ENCODE measurements around the gene ASGR1. TPM values are rescaled to one million over a fixed set of nuclear protein-coding genes. Genes with fewer than 3 reads are reported as not detected.

Gene ASGR1
- total RNA-seq, 1 experiment from 2014 or later: 0.95 TPM

DNA sequence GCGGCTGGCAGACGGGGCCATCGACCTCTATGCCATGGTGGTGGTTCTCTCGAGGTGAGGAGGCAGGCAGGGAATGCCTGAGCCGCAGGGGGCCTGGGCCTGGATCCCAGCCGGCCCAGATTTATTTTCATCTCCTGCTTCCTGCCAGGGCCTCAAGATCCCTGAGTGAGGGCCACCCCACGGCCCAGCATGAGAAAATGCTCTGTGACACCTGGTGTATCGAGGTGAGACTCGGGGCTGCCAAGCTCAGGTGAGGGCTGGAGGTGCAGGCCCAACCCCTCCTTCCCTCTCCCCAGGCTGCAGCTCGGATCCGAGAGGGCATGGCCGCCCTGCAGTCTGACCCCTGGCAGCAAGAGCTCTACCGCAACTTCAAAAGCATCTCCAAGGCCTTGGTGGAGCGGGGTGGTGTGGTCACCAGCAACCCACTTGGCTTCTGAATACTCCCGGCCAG lies 45.5 kb upstream of the ASGR1 start:
- Histone ChIP-seq H4K20me1 (ENCODE audit: low read length) (peaks cover 14% of the 10 kb centered on the region; the same call in 1 of the 2 replicates), H3K4me1 (ENCODE audit: insufficient read depth, low read length) (peaks cover 11% of the 10 kb centered on the region; the same call in 1 of the 2 replicates), H3K9me3 (ENCODE audit: low read length) (no peaks in the 10 kb centered on the region), H3F3A (ENCODE audit: low read length, unreplicated experiment) (no peaks in the 10 kb centered on the region), H3K27me3 (ENCODE audit: low read length) (no peaks in the 10 kb centered on the region), H2AFZ (ENCODE audit: low read length) (no peak overlapping the region), H3K9ac (ENCODE audit: low read length) (no peak overlapping the region), H3K9me2 (replicated peaks; ENCODE audit: low read length) (no peaks in the 10 kb centered on the region), H3K4me2 (ENCODE audit: low read length) (no peak overlapping the region), H3K79me2 (ENCODE audit: low read length) (peaks cover 25% of the 10 kb centered on the region), H3K36me3 (ENCODE audit: low read depth, low read length) (peaks cover 26% of the 10 kb centered on the region), H3K27ac (ENCODE audit: low read length) (no peak overlapping the region), H3K4me3 (ENCODE audit: low read length) (no peak overlapping the region)
- ChIA-PET CTCF (no interaction called here), POLR2A (ENCODE audit: unreplicated experiment) (no interaction called here)
- TF ChIP-seq EZH2phosphoT487 (IDR thresholded peaks at IDR 0.05; ENCODE audit: borderline replicate concordance, low read length): no peak
- TF ChIP-seq EZH2 (IDR thresholded peaks at IDR 0.05; ENCODE audit: low read length, unreplicated experiment): no peak
- TF ChIP-seq, protein P1, sequence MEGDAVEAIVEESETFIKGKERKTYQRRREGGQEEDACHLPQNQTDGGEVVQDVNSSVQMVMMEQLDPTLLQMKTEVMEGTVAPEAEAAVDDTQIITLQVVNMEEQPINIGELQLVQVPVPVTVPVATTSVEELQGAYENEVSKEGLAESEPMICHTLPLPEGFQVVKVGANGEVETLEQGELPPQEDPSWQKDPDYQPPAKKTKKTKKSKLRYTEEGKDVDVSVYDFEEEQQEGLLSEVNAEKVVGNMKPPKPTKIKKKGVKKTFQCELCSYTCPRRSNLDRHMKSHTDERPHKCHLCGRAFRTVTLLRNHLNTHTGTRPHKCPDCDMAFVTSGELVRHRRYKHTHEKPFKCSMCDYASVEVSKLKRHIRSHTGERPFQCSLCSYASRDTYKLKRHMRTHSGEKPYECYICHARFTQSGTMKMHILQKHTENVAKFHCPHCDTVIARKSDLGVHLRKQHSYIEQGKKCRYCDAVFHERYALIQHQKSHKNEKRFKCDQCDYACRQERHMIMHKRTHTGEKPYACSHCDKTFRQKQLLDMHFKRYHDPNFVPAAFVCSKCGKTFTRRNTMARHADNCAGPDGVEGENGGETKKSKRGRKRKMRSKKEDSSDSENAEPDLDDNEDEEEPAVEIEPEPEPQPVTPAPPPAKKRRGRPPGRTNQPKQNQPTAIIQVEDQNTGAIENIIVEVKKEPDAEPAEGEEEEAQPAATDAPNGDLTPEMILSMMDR (conservative IDR thresholded peaks at IDR 0.05; ENCODE audit: low read depth, low read length): no peak
- ATAC-seq (no peak), DNase-seq (no peak)
- intact Hi-C loops (cut with micrococcal nuclease): no loop called here
- BruUV-seq (replicated peaks): no TSS peak

DNA sequence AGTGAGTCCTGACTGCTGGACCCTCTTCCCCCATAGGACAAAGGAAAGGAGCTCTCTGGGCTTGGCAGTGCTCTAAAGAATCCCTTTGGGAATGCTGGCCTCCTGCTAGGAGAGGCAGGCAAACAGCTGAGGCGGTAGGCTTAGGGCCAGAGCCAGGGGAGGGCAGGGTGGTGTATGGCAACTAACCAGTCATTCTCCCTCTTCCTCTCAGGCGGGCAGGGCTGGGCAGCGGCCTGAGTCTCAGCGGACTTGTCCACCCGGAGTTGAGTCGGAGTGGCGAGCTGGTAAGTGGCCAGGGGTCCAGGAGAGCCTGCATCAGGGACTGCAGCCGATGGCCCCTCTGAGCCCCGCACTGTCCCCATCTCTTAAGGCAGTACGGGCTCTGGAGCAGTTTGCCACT lies 44.9 kb upstream of the ASGR1 start:
- H2AFZ ChIP-seq (ENCODE audit: low read length): no peak overlapping the region
- no peak overlapping the region for H3K4me2 ChIP-seq (ENCODE audit: low read length)
- TF ChIP-seq EZH2phosphoT487 (IDR thresholded peaks at IDR 0.05; ENCODE audit: borderline replicate concordance, low read length) (no peak), EZH2 (IDR thresholded peaks at IDR 0.05; ENCODE audit: low read length, unreplicated experiment) (no peak)
- TF ChIP-seq, protein P1 (conservative IDR thresholded peaks at IDR 0.05; ENCODE audit: low read depth, low read length): no peak
- H3K79me2 ChIP-seq (ENCODE audit: low read length): peaks cover 25% of the 10 kb centered on the region
- H3K27me3 ChIP-seq (ENCODE audit: low read length): no peaks in the 10 kb centered on the region
- no peak overlapping the region for H3K9ac ChIP-seq (ENCODE audit: low read length)
- H3K27ac ChIP-seq (ENCODE audit: low read length): no peak overlapping the region
- peaks cover 15% of the 10 kb centered on the region; the same call in 1 of the 2 replicates for H3K4me1 ChIP-seq (ENCODE audit: insufficient read depth, low read length)
- ChIA-PET POLR2A (ENCODE audit: unreplicated experiment) (no interaction called here), CTCF (no interaction called here)
- H3K4me3 ChIP-seq (ENCODE audit: low read length): no peak overlapping the region
- H3F3A ChIP-seq (ENCODE audit: low read length, unreplicated experiment): no peaks in the 10 kb centered on the region
- peaks cover 14% of the 10 kb centered on the region; the same call in 1 of the 2 replicates for H4K20me1 ChIP-seq (ENCODE audit: low read length)
- no peak for DNase-seq
- H3K9me2 ChIP-seq (replicated peaks; ENCODE audit: low read length): no peaks in the 10 kb centered on the region
- no peak for ATAC-seq
- H3K36me3 ChIP-seq (ENCODE audit: low read depth, low read length): peaks cover 26% of the 10 kb centered on the region
- BruUV-seq (replicated peaks): no TSS peak
- intact Hi-C loops (cut with micrococcal nuclease): no loop called here
- no peaks in the 10 kb centered on the region for H3K9me3 ChIP-seq (ENCODE audit: low read length)

DNA sequence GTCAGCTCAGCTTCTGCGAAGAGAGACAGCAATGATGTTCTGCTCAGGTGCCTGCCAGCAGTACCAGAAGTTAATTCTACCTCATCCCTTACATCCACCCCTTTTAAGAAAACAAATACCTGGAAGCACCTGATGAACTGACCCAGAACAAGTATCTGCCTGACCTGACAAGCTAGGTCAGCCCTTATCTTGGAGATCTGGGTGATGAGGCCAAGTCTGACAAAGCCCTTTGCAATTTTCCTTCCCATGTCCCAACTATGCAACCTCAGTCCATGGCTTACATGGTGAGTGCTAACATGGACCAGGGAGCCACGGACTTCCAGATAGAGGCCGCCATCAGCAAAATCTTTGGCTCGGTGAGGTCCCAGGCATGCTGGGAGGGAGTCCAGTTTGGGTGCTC lies 44.2 kb upstream of the ASGR1 start:
- Histone ChIP-seq H3K36me3 (ENCODE audit: low read depth, low read length) (peaks cover 26% of the 10 kb centered on the region), H3K27ac (ENCODE audit: low read length) (no peak overlapping the region), H3K4me3 (ENCODE audit: low read length) (no peak overlapping the region), H3F3A (ENCODE audit: low read length, unreplicated experiment) (no peaks in the 10 kb centered on the region), H3K79me2 (ENCODE audit: low read length) (peaks cover 25% of the 10 kb centered on the region), H4K20me1 (ENCODE audit: low read length) (peaks cover 14% of the 10 kb centered on the region; the same call in 1 of the 2 replicates), H3K4me1 (ENCODE audit: insufficient read depth, low read length) (peaks cover 18% of the 10 kb centered on the region; the same call in 1 of the 2 replicates), H3K9me3 (ENCODE audit: low read length) (no peaks in the 10 kb centered on the region), H3K9me2 (replicated peaks; ENCODE audit: low read length) (no peaks in the 10 kb centered on the region), H3K4me2 (ENCODE audit: low read length) (no peak overlapping the region), H3K9ac (ENCODE audit: low read length) (no peak overlapping the region), H2AFZ (ENCODE audit: low read length) (no peak overlapping the region), H3K27me3 (ENCODE audit: low read length) (no peaks in the 10 kb centered on the region)
- intact Hi-C loops (cut with micrococcal nuclease): no loop called here
- TF ChIP-seq EZH2phosphoT487 (IDR thresholded peaks at IDR 0.05; ENCODE audit: borderline replicate concordance, low read length) (no peak), EZH2 (IDR thresholded peaks at IDR 0.05; ENCODE audit: low read length, unreplicated experiment) (no peak)
- TF ChIP-seq, protein P1 (conservative IDR thresholded peaks at IDR 0.05; ENCODE audit: low read depth, low read length): no peak
- no TSS peak for BruUV-seq (replicated peaks)
- POLR2A ChIA-PET (ENCODE audit: unreplicated experiment): no interaction called here
- DNase-seq (no peak), ATAC-seq (no peak)
- CTCF ChIA-PET: no interaction called here
